ENCODE measurements around the gene STK32B. TPM values are rescaled to one million over a fixed set of nuclear protein-coding genes. Genes with fewer than 3 reads are reported as not detected.

STK32B gene
- total RNA-seq, 1 experiment from 2014 or later = 1.1 TPM

- no peak for ATAC-seq
- no peaks in the 10 kb centered on the region for H3K9me3 ChIP-seq (ENCODE audit: low read length)
- no peak overlapping the region for H3K27ac ChIP-seq (ENCODE audit: low read length)
- no peak overlapping the region for H3K4me3 ChIP-seq (ENCODE audit: low read length)
- no peaks in the 10 kb centered on the region for H3K79me2 ChIP-seq (ENCODE audit: low read length)
- DNase-seq = no peak
- H3F3A ChIP-seq (ENCODE audit: low read length, unreplicated experiment) = no peaks in the 10 kb centered on the region
- POLR2A ChIA-PET (ENCODE audit: unreplicated experiment) = no interaction called here
- H3K36me3 ChIP-seq (ENCODE audit: low read depth, low read length) = no peaks in the 10 kb centered on the region
- H3K9ac ChIP-seq (ENCODE audit: low read length) = no peak overlapping the region
- H3K4me2 ChIP-seq (ENCODE audit: low read length) = no peak overlapping the region
- intact Hi-C loops (cut with micrococcal nuclease) = no loop called here
- BruUV-seq (replicated peaks) = no TSS peak
- H3K27me3 ChIP-seq (ENCODE audit: low read length) = peaks cover 18% of the 10 kb centered on the region
- no peaks in the 10 kb centered on the region for H3K9me2 ChIP-seq (replicated peaks; ENCODE audit: low read length)
- no peak overlapping the region for H2AFZ ChIP-seq (ENCODE audit: low read length)
- TF ChIP-seq CTCF (conservative IDR thresholded peaks at IDR 0.05; ENCODE audit: low read depth, low read length) (no peak), EZH2 (IDR thresholded peaks at IDR 0.05; ENCODE audit: low read length, unreplicated experiment) (no peak)
- no peaks in the 10 kb centered on the region for H4K20me1 ChIP-seq (ENCODE audit: low read length)
- CTCF ChIA-PET = no interaction called here
- H3K4me1 ChIP-seq (ENCODE audit: insufficient read depth, low read length) = no peaks in the 10 kb centered on the region
Measured at GRCh38 chr4:5340991-5341451, 289.7 kb downstream of the STK32B start.

- no peak overlapping the region for H3K4me2 ChIP-seq (ENCODE audit: low read length)
- peaks cover 13% of the 10 kb centered on the region; the same call in 1 of the 2 replicates for H3K27me3 ChIP-seq (ENCODE audit: low read length)
- TF ChIP-seq EZH2phosphoT487 (IDR thresholded peaks at IDR 0.05; ENCODE audit: borderline replicate concordance, low read length) (no peak), CTCF (conservative IDR thresholded peaks at IDR 0.05; ENCODE audit: low read depth, low read length) (no peak), EZH2 (IDR thresholded peaks at IDR 0.05; ENCODE audit: low read length, unreplicated experiment) (no peak)
- ATAC-seq (no peak), DNase-seq (no peak)
- no peaks in the 10 kb centered on the region for H3K79me2 ChIP-seq (ENCODE audit: low read length)
- ChIA-PET CTCF (no interaction called here), POLR2A (ENCODE audit: unreplicated experiment) (no interaction called here)
- no peaks in the 10 kb centered on the region for H3K9me3 ChIP-seq (ENCODE audit: low read length)
- no peak overlapping the region for H2AFZ ChIP-seq (ENCODE audit: low read length)
- no peak overlapping the region for H3K9ac ChIP-seq (ENCODE audit: low read length)
- no peaks in the 10 kb centered on the region for H4K20me1 ChIP-seq (ENCODE audit: low read length)
- H3K27ac ChIP-seq (ENCODE audit: low read length) = no peak overlapping the region
- H3K4me3 ChIP-seq (ENCODE audit: low read length) = no peak overlapping the region
- no peaks in the 10 kb centered on the region for H3K9me2 ChIP-seq (replicated peaks; ENCODE audit: low read length)
- no peaks in the 10 kb centered on the region for H3F3A ChIP-seq (ENCODE audit: low read length, unreplicated experiment)
- H3K36me3 ChIP-seq (ENCODE audit: low read depth, low read length) = no peaks in the 10 kb centered on the region
- no TSS peak for BruUV-seq (replicated peaks)
- intact Hi-C loops (cut with micrococcal nuclease) = no loop called here
- H3K4me1 ChIP-seq (ENCODE audit: insufficient read depth, low read length) = no peaks in the 10 kb centered on the region
Measured at GRCh38 chr4:5341526-5341925, 290.2 kb downstream of the STK32B start.

GRCh38 chr4:5355846-5356245 lies 304.6 kb downstream of the STK32B start:
- ChIA-PET POLR2A (ENCODE audit: unreplicated experiment) (no interaction called here), CTCF (no interaction called here)
- H3K79me2 ChIP-seq (ENCODE audit: low read length) = no peaks in the 10 kb centered on the region
- TF ChIP-seq EZH2 (IDR thresholded peaks at IDR 0.05; ENCODE audit: low read length, unreplicated experiment) (no peak), EZH2phosphoT487 (IDR thresholded peaks at IDR 0.05; ENCODE audit: borderline replicate concordance, low read length) (no peak), CTCF (conservative IDR thresholded peaks at IDR 0.05; ENCODE audit: low read depth, low read length) (no peak)
- no peak overlapping the region for H3K4me2 ChIP-seq (ENCODE audit: low read length)
- H3K27ac ChIP-seq (ENCODE audit: low read length) = no peak overlapping the region
- H3K9me2 ChIP-seq (replicated peaks; ENCODE audit: low read length) = no peaks in the 10 kb centered on the region
- no peaks in the 10 kb centered on the region for H4K20me1 ChIP-seq (ENCODE audit: low read length)
- BruUV-seq (replicated peaks) = no TSS peak
- intact Hi-C loops (cut with micrococcal nuclease) = no loop called here
- no peak for ATAC-seq
- no peak overlapping the region for H3K9ac ChIP-seq (ENCODE audit: low read length)
- no peak for DNase-seq
- H3K27me3 ChIP-seq (ENCODE audit: low read length) = peaks cover 3% of the 10 kb centered on the region; the same call in 1 of the 2 replicates
- no peaks in the 10 kb centered on the region for H3K36me3 ChIP-seq (ENCODE audit: low read depth, low read length)
- no peak overlapping the region for H2AFZ ChIP-seq (ENCODE audit: low read length)
- H3K9me3 ChIP-seq (ENCODE audit: low read length) = no peaks in the 10 kb centered on the region
- H3F3A ChIP-seq (ENCODE audit: low read length, unreplicated experiment) = no peaks in the 10 kb centered on the region
- H3K4me3 ChIP-seq (ENCODE audit: low read length) = no peak overlapping the region
- no peaks in the 10 kb centered on the region for H3K4me1 ChIP-seq (ENCODE audit: insufficient read depth, low read length)
